AG04449 (cell line): ENCODE data around the gene EXD3.

ENCODE experiments used
- CTCF ChIA-PET: fragments of 350-600 bp; formaldehyde crosslinking; extraction: SDS; loops from one replicate; lab custom pipeline; 2021; ENCODE audit warnings: antibody characterized with exemption; lab: Yijun Ruan, JAX
- POLR2A ChIA-PET: fragments of 400-600, 350-600 bp; formaldehyde crosslinking; extraction: SDS; loops from one replicate; lab custom pipeline; 2020; ENCODE audit warnings: antibody characterized with exemption, inconsistent platforms; lab: Yijun Ruan, JAX
- DNase-seq: peaks from one replicate; pipeline ENCODE4 v3.0.0-alpha.2; 2010; ENCODE audit warnings: low read depth, low spot score
- H3K4me3 ChIP-seq: 2 replicates; pipeline ENCODE4 v1.5.1; 2011; ENCODE audit warnings: low read depth, mild to moderate bottlenecking, control low read depth, low read length
- TF ChIP-seq, protein P1 (sequence below): IDR thresholded peaks from one replicate; pipeline ENCODE4 v1.5.1; 2011; ENCODE audit warnings: mild to moderate bottlenecking, moderate library complexity, low read length, control low read depth, inconsistent platforms; ENCODE audit not compliant: insufficient read depth; ENCODE audit errors: missing control alignments

The EXD3 gene

DNA sequence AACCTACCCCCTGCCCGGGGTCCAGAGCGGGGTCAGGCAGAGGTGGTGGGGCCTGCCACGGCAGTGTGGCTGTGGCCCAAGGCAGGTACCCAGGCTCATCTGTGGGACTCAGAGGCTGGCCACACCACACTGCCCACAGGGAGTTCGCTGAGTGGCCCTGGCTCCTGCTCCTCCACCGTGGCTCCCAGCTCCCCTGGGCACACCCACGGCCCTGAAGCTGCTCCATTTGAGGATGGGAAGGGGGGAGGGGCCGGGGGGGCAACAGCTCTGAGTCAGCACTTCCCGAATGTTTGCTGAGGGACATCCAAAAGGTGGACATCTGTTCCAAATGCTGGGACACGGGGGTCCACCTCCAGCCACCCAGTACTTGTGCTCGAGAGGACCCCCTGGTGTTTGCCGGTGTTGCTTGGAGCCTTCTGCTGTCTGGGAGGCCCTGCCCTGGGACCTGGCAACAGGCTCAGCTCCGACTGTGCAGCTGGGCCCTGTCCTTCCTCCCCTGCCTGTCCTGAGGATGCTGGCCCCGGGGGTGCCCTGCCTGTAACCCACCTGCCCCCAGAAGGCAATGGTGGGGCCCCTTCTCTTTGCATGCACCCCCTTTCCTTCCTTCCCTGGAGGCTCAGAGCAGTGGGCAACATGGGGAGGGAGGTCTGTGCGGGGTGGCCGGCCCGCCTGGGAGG is 118.4 kb downstream of the EXD3 start:
- DNase-seq = no peak
- ChIA-PET POLR2A (no interaction called here), CTCF (interaction anchor here (0.5 to 2.7 kb wide), 4 partner anchors 8 to 118 kb away, joined by 3 to 7 read pairs (median 4); partner anchors contain the start of genes EXD3 and NOXA1)
- no peak overlapping the region for H3K4me3 ChIP-seq
- TF ChIP-seq, protein P1, sequence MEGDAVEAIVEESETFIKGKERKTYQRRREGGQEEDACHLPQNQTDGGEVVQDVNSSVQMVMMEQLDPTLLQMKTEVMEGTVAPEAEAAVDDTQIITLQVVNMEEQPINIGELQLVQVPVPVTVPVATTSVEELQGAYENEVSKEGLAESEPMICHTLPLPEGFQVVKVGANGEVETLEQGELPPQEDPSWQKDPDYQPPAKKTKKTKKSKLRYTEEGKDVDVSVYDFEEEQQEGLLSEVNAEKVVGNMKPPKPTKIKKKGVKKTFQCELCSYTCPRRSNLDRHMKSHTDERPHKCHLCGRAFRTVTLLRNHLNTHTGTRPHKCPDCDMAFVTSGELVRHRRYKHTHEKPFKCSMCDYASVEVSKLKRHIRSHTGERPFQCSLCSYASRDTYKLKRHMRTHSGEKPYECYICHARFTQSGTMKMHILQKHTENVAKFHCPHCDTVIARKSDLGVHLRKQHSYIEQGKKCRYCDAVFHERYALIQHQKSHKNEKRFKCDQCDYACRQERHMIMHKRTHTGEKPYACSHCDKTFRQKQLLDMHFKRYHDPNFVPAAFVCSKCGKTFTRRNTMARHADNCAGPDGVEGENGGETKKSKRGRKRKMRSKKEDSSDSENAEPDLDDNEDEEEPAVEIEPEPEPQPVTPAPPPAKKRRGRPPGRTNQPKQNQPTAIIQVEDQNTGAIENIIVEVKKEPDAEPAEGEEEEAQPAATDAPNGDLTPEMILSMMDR = peak; percentile 23

DNA sequence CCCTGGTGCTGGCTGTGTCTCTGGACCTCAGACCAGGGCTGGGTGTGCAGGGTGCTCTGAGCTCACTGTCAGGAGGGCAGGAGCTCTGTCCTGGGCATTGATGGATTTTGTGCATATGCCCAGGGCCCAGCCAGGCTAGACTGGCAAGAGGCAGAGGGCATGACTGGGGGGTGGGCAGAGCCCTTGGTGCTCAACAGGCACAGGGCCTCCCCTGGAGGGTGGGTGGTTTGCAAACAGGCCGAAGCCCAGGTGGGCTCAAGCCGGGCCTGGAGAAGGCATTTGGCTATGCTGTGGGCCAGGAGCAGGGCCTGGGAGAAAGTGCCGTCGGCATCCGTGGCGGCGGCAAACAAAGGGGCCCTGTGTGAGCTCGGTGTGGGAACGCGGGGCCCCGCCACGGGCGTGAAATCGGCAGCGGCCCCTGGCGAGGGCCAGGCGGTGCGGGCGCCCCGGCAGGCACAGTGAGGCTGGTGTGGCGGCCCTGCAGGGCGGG is 119.0 kb downstream of the EXD3 start:
- no peak overlapping the region for H3K4me3 ChIP-seq
- ChIA-PET POLR2A (no interaction called here), CTCF (interaction anchor here (1.1 to 2.7 kb wide), 3 partner anchors 9 to 119 kb away, joined by 3 to 7 read pairs (median 6); partner anchors contain the start of genes EXD3 and NOXA1)
- TF ChIP-seq, protein P1 = no peak
- DNase-seq = no peak

DNA sequence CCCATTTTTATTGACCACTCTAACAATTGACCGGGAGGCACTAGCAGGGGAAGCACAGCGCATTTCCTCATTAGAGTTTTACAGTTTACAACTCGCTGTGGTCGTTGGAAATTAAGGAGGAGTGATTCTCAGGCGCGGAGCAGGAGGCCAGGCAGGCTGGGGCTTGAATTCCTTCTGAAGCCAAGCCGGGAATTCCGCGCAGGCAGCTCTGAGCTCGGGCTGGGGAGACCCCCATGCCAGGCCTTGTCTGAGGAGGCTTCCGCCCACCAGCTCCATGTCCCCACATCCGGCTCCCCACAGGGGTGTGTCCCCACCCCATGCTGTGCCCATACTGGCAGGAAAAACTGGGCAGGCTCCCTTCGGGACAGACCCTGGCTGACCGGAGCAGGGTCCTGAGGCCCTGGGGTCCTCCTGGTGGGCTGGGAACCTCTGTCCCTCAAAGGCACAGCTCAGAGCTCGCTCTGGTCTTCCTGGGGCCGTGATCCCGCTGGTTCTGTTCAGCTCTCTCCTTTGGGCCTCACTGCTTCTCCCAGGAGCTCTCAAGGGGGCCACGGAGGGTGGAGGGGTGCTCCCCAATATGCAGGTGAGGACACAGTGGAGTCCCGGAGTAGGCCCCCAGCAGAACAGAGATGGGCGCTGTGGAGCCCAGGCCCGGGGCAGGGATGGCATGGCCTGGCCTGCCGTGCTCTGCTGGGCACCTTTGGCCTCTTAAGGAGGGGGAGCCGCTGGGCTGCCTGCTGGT is 119.6 kb downstream of the EXD3 start:
- ChIA-PET POLR2A (interaction anchor here (0.6 kb wide), 1 partner anchor 61 kb away, joined by 3 read pairs; no protein-coding TSS in a partner anchor), CTCF (interaction anchor here (1.1 to 2.7 kb wide), 7 partner anchors 10 to 223 kb away, joined by 3 to 7 read pairs (median 6); partner anchors contain the start of genes EXD3 and NOXA1)
- DNase-seq = no peak
- TF ChIP-seq, protein P1 = no peak
- no peak overlapping the region for H3K4me3 ChIP-seq

GRCh38 chr9:137302449-137303150 is 120.4 kb downstream of the EXD3 start:
- POLR2A ChIA-PET = interaction anchor here (0.6 kb wide), 1 partner anchor 60 kb away, joined by 3 read pairs; no protein-coding TSS in a partner anchor
- no peak for DNase-seq
- TF ChIP-seq, protein P1 = peak; percentile 75
- H3K4me3 ChIP-seq = peak overlapping the region; percentile 50
- CTCF ChIA-PET = interaction anchor here (0.9 to 2.7 kb wide), 21 partner anchors 8 to 229 kb away, joined by 3 to 7 read pairs (median 5); partner anchors contain the start of genes EXD3 and NOXA1

DNA sequence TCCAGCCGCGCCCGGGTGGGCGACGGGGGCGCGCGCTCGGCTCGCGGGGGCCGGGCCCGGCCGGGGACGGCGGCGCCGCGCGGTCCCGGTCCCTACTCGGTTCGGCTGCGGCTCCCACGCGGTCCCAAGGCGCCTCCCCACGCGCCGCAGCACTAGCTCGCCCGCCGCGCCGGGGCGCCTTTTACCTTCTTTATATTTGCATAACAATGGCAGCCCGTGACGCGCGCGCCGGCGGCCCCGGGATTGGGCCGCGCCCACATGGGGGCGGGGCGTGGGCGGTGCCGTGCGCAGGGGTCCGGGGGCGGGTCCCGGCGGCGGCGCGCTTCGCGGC is 120.9 kb downstream of the EXD3 start, which contains the start of gene NRARP:
NRARP (minus strand) TSS at position 154 of the 331 bp plus-strand sequence. CDS start 343 bp downstream, outside the sequence.
- TF ChIP-seq, protein P1 = no peak
- DNase-seq = no peak
- peak within 1 kb of the TSS; percentile 53 for H3K4me3 ChIP-seq
- POLR2A ChIA-PET = no interaction called here
- CTCF ChIA-PET = interaction anchor here (0.9 to 2.7 kb wide), 22 partner anchors 9 to 291 kb away, joined by 3 to 7 read pairs (median 5); partner anchors contain the start of genes EXD3 and NOXA1
